Measurements from ENCODE around the gene TIPRL.
A peak's percentile ranks its signal among the peaks of the same experiment; 100 is the strongest.
"Not testable (repeated sequence)": the region's sequence is repeated elsewhere in the genome, so short reads cannot be mapped to it uniquely, and the experiment has no call there.

TIPRL gene

DNA sequence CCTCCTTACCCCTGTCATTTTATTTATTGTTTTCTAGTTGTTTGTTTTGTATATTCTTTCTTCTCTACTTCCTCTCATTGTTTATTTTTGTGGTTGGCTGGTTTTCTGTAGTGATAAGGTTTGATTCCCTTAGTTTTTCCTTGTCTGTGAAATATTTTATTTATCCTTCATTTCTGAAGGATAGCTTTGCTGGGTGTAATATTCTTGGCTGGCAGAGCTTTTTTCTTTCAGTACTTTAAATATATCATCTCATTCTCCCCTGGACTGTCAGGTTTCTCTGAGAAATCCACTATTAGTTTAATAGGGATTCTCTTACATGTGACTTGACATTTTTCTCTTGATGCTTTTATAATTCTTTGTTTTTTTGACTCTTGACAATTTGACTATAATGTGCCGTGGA lies 18.8 kb upstream of the TIPRL start:
- no peak for DNase-seq

DNA sequence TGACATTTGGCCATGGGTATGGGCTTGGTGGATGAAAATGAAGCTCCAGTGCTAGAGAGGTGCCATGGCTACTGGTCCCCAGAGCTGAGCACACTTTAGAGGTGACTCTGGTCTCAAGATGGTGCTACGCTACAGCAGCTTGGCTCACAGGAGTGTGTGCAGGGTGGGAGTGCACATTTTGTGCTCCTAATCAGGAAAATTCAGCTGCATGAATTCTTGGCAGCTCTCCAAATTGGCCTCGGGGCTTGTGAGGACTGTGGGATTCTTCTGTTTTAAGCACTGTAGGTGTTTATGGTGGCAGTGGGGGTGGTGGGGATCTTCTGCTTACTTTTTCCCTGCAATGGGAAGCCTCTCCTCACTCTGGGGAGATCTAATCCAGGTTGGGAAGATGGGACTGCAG lies 17.3 kb upstream of the TIPRL start:
- no peak for DNase-seq

DNA sequence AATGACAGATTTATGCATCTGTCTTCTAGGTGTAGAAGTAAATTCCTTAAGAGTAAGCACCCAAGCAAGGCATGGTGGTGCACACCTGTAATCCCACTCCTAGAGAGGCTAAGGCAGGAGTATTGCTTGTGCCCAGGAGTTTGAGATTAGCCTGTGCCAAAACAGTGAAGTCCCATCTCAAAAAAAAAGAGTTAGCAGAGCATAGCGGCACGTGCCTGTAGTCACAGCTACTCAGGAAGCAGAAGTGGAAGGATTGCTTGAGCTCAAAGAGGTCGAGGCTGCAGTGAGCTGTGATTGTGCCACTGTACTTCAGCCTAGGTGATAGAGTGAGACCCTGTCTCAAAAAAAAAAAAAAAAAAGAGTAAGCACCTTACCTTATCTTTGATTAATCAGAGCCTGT lies 15.1 kb upstream of the TIPRL start:
- DNase-seq: no peak

DNA sequence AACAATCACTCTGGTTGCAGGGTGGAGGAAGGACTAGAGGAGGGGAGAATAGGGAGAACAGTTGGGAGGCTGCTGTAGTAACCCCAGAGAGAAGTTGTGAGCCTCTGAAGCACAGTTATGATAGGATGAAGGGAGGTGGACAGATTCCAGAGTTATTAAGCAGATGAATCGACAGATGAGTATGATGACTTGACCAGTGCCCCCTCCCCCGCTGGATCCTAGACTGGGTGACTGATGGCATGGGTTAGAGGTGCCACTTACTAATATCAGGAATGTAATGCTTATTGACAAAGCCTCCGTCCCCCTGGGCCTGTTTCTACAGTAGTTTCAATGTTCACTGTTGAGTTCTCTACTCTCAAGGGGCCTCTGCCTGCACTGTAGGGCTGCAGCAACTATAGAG lies 14.0 kb upstream of the TIPRL start:
- DNase-seq: peak; percentile 6

DNA sequence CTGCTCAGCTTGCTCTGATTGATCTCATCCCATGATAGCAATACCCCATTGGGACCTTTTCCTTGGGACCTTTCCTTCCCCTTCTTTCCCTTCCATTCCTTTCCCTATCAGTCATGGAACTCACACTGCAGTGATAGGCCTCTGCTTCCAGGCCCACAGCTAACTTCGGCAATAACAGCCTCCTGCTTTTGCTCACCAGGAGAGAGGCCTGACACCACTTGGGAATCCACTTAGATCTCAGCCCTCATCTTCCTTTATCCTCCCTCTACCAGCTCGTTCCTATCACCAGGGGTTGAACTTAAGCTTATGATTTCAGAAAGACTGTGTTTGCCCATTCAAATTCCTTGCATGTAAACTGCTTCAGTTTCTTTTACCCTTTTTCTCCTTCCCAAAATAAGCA lies 11.0 kb upstream of the TIPRL start:
- DNase-seq: no peak

DNA sequence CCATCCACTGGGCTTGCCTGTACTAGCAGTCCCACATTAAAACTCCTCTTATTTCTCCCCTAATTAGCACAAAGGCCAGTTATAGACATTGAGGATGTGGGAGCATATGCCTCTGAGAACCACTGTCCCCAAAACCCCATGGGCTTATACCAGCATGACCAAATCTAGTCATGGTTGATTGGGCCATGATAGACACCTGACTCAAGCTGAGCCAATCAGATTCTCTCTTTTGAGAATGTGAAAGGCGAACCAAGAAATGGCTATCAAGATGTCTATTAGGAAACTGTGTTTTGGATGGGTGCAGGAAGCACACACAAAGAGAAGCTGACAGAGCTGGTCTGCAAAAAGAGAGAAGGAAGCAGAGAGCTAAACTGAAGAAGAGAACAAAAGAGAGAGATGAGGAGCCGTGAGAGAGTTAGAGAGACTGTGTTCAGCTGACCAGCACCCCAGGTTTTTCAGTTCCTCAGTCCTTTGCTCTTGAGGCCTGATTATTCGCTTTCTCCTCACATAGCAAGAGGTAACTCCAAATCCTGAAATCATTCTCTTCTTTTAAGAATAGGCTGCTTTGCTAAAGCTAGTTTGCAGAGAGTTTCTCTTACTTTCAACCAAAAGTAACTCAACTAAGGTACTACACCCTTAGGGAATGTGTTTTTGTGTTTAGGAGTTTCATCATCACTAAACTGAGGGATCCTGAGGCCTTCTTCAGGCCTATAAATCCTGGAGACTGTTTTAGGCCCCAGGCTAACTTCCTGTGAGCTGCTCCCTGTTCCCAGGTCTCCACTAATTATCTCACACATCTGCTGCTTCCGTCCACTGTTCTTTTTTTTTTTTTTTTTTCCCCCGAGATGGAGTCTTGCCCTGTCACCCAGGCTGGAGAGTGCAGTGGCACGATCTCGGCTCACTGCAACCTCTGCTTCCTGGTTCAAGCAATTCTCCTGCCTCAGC lies 7.9 kb upstream of the TIPRL start:
- DNase-seq: no peak

DNA sequence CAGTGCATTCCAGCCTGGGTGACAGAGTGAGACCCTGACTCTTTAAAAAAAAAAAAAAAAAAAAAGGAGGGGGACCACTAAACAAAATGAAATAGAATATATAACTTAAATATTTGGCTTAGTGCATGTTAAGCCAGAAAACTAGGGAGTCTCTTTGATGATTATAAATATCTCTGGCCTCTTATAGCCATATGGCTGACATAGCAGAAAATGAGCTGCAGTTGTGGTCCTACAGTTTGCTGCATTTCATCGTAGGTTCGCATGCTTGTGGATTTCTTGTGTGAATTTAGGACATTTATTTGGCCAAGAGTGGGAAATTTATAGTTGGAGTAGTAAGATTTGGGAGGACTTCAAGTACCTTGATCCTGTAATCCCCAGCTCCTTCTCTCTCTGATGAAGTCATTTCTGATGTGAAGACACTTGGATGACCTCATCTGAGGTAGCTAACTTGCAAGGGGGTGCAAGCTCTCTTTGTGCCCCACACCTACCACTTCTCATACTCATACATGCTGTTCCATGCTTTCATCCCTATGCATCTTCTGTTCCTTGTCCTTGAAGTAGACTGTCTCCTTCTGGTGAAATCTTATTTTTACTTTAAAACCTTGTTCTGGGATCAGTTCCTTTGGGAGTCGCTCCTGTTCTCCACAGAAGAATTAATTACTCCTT lies 6.4 kb upstream of the TIPRL start:
- DNase-seq: no peak

DNA sequence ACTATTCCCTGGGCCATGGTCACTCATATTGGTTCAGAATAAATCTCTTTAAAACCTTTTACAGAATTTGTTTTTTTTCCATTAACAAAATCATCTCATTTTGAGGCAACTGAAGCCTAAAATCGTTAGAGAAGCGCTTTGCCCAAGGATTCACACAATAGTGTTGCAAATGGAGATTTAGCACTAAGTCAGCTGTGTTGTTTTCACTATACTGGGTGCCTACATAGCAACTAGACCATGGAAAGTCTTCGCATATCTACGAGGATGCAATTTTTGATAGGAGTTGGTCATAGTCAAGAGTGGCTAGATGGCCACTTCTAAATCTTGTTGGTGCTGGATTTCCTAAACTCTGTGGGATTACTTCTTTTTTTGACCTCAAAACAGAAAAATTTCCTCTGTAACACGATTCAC lies 530 bp upstream of the TIPRL start:
- DNase-seq: no peak

DNA sequence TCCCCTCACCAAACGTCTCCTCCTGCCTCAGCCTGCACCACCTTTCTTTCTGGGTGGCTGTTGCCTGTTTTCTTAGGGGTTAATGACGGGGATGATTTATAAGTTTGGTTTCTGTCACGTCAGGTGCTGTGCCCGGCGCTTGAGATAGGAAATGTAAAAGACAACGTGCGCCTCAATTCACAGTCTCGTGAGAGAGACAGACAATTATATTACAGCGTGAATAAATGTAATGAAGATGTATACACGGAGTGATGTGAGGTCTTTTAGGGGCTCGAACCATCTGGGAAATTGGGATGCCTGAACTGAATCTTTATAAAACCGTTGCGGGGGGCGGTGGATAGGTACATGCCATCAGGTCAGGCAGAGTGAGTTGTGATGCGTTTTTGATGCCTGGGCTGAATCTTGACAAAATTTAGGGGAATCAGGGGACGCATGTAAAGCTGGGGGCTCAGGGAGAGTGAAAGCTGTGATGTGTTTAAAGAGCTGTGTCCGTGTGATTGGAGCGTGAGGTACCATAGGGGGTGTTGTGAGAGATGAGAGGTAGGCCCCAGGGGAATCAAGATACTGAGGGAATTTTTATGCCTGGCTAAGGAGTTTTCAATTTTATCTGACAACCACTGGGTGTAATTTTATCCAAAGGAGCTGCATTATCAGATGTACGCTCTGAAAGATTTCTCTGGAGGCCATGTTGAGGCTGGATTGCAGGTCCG lies 831 bp downstream of the TIPRL start:
- DNase-seq: no peak

DNA sequence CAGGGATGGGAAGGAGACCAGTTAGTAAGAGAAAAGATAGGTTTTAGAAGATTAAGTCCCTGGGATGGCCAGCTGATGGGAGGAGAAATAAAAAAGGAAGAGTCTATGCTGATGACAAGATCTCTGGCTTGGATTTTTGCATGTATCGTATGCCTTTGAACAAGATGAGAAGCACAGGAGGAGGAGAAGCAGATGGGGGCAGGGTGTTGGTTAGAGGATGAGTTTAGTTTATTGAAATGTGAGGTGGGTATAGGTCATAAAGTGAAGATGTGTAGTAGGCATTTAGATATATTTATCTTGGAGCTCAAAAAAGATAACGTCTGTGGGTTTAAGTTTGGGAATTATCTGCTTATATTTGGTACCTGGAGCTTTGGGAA lies 1.4 kb downstream of the TIPRL start:
- peak; percentile 5 for DNase-seq

DNA sequence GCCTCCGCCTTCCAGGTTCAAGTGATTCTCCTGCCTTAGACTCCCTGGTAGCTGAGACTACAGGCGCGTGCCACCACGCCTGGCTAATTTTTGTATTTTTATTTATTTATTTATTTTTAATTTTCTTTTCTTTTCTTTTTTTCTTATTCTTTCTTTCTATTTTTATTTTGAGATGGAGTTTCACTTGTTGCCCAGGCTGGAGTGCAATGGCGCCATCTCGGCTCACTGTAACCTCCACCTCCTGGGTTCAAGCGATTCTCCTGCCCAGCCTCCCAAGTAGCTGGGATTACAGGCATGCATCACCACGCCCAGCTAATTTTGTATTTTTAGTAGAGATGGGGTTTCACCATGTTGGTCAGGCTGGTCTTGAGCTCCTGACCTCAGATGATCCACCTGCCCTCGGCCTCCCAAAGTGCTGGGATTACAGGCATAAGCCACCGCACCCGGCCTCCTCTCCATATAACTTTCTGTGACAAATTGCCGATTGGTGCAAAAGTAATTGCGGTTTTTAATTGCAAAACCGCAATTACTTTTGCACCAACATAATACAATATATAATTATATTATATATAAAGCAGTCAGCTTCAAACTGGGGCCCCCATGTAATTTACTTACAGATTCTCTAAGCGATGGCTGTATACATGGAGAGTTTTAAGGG lies 2.4 kb downstream of the TIPRL start:
- not testable (repeated sequence) for DNase-seq

DNA sequence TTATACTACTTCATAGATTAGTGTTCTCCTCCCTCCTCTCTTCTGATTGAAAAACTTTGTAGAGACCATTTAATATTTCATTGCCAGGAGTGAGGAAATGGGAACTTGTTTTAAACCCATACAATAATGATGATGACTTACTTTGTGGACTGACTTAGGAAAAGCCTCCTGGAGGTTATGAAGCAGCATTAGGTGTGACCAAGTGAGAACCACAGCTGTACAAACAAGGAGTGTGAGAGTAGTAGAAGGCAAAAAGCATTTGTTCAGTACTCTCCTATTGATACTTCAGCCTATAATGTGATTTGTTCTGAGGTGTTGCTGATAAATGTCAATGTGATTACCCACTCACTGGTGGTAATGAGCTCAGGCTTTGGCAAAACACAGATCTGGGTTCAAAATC lies 8.4 kb downstream of the TIPRL start:
- DNase-seq: no peak

DNA sequence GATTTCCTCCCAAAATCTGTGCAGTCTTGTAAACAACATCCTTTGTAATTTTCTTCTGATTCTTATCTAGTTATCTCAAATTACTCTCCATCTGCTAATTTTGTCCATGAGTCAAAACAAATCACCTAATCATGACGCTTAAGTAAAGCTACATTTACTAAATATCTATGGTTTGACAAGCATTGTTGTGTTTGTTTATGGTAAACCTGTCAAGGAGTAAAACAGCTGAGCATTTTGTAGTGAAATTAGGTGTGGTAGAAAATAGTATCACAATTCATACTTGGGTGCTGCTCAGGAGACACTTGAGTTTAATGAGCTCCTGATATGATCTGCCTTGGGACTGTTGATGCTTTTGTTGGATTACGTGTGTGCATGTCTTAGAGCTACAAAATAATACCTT lies 11.6 kb downstream of the TIPRL start:
- no peak for DNase-seq

DNA sequence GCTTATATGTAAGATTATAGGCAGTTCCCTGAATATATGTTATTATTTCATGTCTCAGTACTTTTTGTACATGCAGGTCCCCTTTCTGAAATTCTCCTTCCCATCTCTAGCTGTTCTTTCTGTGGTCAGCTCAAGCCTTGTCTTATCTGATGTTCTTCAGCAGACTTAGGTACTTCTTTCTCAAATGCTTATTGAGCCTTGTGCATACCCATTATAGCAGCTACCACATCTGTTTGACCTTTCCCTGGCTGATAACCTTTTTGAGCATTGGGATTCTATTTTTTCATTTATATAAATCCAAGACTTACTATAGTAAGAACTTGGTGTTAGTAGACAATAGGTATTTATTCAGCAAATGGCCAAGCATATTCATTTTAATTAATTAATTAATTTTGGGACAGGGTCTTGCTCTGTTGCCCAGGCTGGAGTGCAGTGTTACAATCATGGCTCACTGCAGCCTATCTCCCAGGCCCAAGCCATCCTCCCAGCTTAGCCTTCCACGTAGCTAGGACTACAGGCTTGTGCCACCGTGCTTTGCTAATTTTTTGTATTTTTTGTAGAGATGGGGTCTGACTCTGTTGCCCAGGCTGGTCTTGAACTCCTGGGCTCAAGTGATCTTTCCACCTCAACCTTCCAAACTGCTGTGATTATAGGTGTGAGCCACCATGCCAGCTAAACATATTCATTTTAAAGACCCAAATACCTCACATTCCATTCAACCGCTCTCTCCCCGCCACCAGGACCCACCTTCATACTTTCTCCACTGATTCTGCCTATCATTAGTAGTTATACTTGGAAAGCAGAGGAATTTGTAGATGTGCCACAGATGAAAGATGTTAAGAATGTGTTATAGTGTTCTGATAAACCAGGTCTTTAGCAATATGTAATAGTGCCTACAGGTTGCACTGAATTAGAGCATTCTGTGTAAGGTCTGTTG lies 16.7 kb downstream of the TIPRL start:
- peak; percentile 4 for DNase-seq

DNA sequence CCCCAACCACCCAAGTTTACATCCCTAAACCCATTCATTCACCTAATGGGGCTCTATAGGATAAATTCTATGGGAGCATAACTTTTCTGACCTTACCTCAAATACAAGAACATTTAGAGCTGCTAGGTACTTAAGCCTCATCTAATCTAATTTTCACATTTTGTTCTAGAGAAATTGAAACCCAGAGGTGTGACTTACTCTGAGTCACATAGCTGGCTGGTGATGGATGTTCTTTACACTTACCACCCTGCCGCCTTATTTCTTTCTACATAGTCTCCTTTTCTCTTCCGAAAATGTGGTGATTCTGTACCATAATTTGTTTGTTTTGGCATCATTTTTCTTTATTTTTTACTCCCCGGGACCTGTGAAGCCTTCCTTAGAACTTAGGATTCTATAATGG lies 20.3 kb downstream of the TIPRL start:
- DNase-seq: no peak

DNA sequence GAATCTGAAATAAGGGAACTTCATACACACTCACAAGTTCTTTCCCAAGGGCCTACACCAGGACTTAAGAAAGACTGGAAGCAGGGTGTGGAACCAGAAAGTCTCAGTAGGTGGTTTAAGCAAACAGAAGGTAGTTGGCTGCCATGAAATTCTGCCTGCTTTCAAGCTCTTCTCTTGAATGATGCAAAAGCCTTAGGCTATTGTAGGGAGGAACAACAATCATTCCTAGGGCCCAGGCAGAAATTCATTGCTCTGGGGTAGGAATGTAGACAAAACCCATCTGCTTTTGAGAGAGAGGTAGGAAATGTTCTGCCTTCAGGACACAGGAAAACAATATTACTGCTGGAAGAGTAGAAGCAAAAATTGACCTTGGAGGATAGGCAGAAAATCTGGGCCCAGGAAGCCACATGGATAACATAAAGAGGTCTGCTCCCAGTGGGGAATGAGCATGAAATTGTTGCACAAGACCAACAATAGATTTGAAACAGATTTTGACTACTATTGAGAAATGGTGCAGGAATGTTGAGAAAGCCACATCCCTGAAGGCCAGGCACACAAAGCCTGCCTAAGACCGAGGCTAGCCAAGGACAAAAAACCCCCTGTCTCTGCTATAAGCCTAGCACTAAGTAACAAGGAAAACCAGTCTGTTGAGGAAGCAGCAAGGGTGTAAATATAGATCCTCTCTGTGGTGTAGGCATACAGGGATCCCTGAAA lies 24.3 kb downstream of the TIPRL start:
- no peak for DNase-seq

DNA sequence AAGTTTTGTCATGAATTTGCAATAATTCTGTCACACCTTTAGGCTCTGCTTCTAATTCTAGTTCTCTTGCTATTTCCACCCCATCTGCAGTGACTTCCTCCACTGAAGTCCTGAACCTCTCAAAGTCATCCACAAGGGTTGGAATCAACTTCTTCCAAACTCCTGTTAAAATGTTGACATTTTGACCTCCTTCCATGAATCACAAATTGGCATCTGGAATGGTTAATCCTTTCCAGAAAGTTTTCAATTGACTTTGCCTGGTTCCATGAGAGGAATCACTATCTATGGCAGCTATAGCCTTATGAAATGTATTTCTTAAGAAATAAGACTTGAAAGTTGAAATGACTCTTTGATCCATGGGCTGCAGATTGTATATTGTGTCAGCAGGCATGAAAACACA lies 27.3 kb downstream of the TIPRL start:
- DNase-seq: no peak

DNA sequence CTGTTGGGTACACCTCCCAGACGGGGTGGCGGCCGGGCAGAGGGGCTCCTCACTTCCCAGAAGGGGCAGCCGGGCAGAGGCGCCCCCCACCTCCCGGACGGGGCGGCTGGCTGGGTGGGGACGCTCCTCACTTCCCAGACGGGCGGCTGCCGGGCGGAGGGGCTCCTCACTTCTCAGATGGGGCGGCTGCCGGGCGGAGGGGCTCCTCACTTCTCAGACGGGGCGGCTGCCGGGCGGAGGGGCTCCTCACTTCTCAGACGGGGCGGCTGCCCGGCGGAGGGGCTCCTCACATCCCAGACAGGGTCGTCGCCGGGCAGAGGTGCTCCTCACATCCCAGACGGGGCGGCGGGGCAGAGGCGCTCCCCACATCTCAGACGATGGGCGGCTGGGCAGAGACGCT lies 28.9 kb downstream of the TIPRL start:
- not testable (repeated sequence) for DNase-seq

DNA sequence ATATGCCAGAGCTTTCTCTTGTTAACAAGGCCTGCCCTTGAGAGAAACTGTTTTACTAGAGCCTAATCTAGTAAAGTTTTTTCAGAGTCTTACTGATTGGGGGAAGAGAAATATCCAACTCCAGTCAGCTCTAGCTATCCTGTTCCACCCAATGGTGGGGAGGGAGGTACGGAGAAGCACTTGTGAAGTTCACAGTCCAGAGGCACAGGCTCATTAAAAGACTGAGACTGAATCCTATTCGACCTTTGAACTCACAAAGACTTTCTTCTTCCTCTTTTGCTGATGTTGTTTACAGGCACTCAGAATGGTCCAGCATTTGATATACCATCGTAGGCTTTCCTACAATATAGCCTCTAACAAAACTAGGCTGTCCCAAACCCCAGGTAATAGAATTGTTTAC lies 31.6 kb downstream of the TIPRL start:
- DNase-seq: no peak

DNA sequence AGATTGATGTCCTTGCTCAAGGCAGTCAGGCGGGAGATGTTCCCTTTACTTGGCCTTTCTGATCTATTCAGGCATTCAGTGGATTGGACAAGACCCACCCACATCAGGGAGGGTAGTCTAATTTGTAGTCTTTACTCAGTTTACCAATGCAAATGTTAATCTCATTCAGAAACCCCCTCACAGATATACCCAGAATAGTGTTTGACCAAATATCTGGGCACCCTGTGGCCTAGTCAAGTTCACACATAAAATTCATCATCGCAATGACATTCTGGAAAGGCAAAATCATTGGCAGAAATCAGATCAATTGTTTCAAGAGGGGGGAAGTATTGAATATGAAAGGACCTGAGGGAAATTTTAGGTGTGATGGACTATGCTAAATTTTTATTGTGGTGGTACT lies 34.6 kb downstream of the TIPRL start:
- no peak for DNase-seq

DNA sequence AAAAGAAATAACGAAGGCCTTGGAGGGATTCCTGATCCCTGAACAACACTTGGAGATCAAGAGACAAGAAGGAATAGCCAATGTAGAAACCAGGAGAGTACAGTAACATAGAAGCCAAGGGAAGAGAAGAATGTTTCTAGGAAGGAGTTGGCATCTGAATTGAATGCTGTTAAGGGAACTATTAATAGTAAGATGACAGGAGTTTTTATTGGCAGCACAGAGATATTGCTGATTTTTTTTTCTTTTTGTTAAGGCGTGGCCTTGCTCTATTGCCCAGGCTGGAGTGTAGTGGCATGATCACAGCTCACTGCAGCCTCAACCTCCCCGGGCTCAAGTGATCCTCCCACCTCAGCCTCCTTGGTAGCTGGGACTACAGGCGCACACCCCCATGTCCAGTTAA lies 37.4 kb downstream of the TIPRL start:
- DNase-seq: no peak

DNA sequence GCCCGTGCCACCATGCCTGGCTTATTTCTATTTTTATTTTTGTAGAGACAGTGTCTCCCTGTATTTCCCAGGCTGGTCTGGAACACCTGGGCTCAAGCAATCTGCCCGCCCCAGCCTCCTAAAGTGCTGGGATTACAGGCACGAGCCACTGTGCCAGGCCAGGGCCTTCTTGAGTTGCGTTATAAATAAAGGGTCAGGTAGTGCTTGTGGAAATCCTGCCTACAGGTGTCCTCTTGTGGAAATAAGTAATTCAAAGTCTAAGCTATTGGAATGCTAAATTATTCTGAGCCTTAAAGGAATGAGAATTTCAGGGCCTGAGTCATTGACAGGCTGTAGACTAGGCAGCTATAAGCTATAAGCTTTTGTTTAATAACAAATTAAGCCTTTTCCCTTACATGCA lies 38.9 kb downstream of the TIPRL start:
- DNase-seq: no peak

All from kidney glomerular epithelial cell (primary cell).